ENCODE measurements around the gene TUBA1B.
A peak's percentile ranks its signal among the peaks of the same experiment; 100 is the strongest.
"Not testable (repeated sequence)": the region's sequence is repeated elsewhere in the genome, so short reads cannot be mapped to it uniquely, and the experiment has no call there.

The TUBA1B gene

GRCh38 chr12:49131051-49131893 lies at the start of gene TUBA1B:
TSS of gene TUBA1B (minus strand) at chr12:49131395. CDS start at chr12:49131300, 95 bp downstream.
- DNase-seq (ENCODE audit: low read depth in 1 of 2, low spot score in 1 of 2), result peak; percentile 82 to 89

GRCh38 chr12:49174218-49174617 lies 43.0 kb upstream of the TUBA1B start:
- DNase-seq (ENCODE audit: low read depth in 1 of 2, low spot score in 1 of 2), result no peak

GRCh38 chr12:49170924-49171323 lies 39.7 kb upstream of the TUBA1B start:
- DNase-seq (ENCODE audit: low read depth in 1 of 2, low spot score in 1 of 2), result no peak

- DNase-seq (ENCODE audit: low read depth in 1 of 2, low spot score in 1 of 2), result no peak
Observed at GRCh38 chr12:49165114-49165513, 33.9 kb upstream of the TUBA1B start.

- not testable (repeated sequence) for DNase-seq (ENCODE audit: low read depth in 1 of 2, low spot score in 1 of 2)
Observed at GRCh38 chr12:49161901-49162300, 30.7 kb upstream of the TUBA1B start.

- DNase-seq (ENCODE audit: low read depth in 1 of 2, low spot score in 1 of 2), result no peak
Observed at GRCh38 chr12:49161092-49161795, 30.0 kb upstream of the TUBA1B start.

GRCh38 chr12:49160399-49160798 lies 29.2 kb upstream of the TUBA1B start:
- no peak for DNase-seq (ENCODE audit: low read depth in 1 of 2, low spot score in 1 of 2)

- no peak for DNase-seq (ENCODE audit: low read depth in 1 of 2, low spot score in 1 of 2)
Observed at GRCh38 chr12:49154221-49154620, 23.0 kb upstream of the TUBA1B start.

- no peak for DNase-seq (ENCODE audit: low read depth in 1 of 2, low spot score in 1 of 2)
Observed at GRCh38 chr12:49147384-49147783, 16.2 kb upstream of the TUBA1B start.

GRCh38 chr12:49146406-49146805 lies 15.2 kb upstream of the TUBA1B start:
- no peak for DNase-seq (ENCODE audit: low read depth in 1 of 2, low spot score in 1 of 2)

GRCh38 chr12:49144384-49144783 lies 13.2 kb upstream of the TUBA1B start:
- DNase-seq (ENCODE audit: low read depth in 1 of 2, low spot score in 1 of 2), result no peak

GRCh38 chr12:49138999-49139398 lies 7.8 kb upstream of the TUBA1B start:
- DNase-seq (ENCODE audit: low read depth in 1 of 2, low spot score in 1 of 2), result no peak

- DNase-seq (ENCODE audit: low read depth in 1 of 2, low spot score in 1 of 2), result no peak
Observed at GRCh38 chr12:49138587-49138986, 7.4 kb upstream of the TUBA1B start.

GRCh38 chr12:49137476-49137875 lies 6.3 kb upstream of the TUBA1B start:
- no peak for DNase-seq (ENCODE audit: low read depth in 1 of 2, low spot score in 1 of 2)

GRCh38 chr12:49136997-49137396 lies 5.8 kb upstream of the TUBA1B start:
- not testable (repeated sequence) for DNase-seq (ENCODE audit: low read depth in 1 of 2, low spot score in 1 of 2)

- no peak for DNase-seq (ENCODE audit: low read depth in 1 of 2, low spot score in 1 of 2)
Observed at GRCh38 chr12:49133590-49133989, 2.4 kb upstream of the TUBA1B start.

- DNase-seq (ENCODE audit: low read depth in 1 of 2, low spot score in 1 of 2), result no peak
Observed at GRCh38 chr12:49133014-49133413, 1.8 kb upstream of the TUBA1B start.

GRCh38 chr12:49131894-49132461 lies 783 bp upstream of the TUBA1B start:
- no peak for DNase-seq (ENCODE audit: low read depth in 1 of 2, low spot score in 1 of 2)

- DNase-seq (ENCODE audit: low read depth in 1 of 2, low spot score in 1 of 2), result peak; percentile 85 to 90
Observed at GRCh38 chr12:49130151-49131050, 794 bp downstream of the TUBA1B start.

- DNase-seq (ENCODE audit: low read depth in 1 of 2, low spot score in 1 of 2), result no peak
Observed at GRCh38 chr12:49129332-49130150, 1.7 kb downstream of the TUBA1B start.

Measured in stimulated activated CD4-positive, alpha-beta T cell treated with anti-CD3 and anti-CD28 coated beads, Interleukin-15, amount 100 ng/mL, for 1 hour (primary cell).